KG1 (cell line): ENCODE data around the gene PCDHA8.
"Not testable (repeated sequence)": the region's sequence is repeated elsewhere in the genome, so short reads cannot be mapped to it uniquely, and the experiment has no call there.

Experiments used
- DNase-seq: peaks from one replicate; lab custom pipeline; 2025; lab: John Stamatoyannopoulos, UW

PCDHA8 gene

DNA sequence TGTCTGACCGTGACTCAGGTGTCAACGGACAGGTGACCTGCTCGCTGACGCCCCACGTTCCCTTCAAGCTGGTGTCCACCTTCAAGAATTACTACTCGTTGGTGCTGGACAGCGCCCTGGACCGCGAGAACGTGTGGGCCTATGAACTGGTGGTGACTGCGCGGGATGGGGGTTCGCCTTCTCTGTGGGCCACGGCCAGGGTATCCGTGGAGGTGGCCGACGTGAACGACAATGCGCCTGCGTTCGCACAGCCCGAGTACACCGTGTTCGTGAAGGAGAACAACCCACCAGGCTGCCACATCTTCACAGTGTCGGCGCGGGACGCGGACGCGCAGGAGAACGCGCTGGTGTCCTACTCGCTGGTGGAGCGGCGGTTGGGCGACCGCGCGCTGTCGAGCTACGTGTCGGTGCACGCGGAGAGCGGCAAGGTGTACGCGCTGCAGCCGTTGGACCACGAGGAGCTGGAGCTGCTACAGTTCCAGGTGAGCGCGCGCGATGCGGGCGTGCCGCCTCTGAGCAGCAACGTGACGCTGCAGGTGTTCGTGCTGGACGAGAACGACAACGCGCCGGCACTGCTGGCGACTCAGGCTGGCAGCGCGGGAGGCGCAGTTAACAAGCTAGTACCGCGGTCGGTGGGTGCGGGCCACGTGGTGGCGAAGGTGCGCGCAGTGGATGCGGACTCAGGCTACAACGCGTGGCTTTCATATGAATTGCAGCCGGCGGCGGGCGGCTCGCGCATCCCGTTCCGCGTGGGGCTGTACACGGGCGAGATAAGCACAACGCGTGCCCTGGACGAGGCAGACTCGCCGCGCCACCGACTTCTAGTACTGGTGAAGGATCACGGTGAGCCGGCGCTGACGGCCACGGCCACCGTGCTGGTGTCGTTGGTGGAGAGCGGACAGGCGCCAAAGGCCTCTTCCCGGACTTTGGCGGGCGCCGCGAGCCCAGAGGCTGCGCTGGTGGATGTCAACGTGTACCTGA lies 29.5 kb downstream of the PCDHA8 start:
- DNase-seq = no peak

DNA sequence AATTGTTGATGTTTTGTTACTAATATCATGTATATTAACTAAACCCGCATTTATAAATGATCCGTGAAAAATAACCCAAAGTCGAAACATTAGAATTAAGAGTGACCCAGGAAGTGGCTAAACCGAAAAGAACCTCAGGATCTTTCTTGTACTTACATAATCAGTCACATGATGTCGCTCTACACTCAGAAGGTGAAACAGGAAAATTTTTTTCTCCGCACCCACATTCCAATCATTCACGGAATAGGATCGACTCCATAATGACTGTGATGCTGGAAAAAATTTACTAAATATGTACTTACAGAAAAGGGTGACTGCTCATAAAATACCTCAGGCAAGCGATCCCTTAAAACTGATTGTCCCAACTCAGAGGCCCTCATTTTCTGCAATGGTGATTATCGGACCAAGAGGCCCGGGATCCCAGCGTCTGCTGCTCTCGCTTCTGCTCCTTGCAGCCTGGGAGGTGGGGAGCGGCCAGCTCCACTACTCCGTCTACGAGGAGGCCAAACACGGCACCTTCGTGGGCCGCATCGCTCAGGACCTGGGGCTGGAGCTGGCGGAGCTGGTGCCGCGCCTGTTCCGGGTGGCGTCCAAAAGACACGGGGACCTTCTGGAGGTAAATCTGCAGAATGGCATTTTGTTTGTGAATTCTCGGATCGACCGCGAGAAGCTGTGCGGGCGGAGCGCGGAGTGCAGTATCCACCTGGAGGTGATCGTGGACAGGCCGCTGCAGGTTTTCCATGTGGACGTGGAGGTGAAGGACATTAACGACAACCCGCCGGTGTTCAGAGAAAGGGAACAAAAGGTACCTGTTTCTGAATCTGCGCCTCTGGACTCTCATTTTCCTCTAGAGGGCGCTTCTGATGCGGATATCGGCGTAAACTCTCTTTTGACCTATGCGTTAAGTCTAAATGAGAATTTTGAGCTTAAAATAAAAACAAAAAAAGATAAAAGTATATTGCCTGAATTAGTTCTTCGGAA lies 34.4 kb downstream of the PCDHA8 start, which contains the start of gene PCDHA12:
TSS of gene PCDHA12 (plus strand) at position 224 of the 981 bp plus-strand sequence. CDS start at position 389, 165 bp downstream.
- DNase-seq = no peak

DNA sequence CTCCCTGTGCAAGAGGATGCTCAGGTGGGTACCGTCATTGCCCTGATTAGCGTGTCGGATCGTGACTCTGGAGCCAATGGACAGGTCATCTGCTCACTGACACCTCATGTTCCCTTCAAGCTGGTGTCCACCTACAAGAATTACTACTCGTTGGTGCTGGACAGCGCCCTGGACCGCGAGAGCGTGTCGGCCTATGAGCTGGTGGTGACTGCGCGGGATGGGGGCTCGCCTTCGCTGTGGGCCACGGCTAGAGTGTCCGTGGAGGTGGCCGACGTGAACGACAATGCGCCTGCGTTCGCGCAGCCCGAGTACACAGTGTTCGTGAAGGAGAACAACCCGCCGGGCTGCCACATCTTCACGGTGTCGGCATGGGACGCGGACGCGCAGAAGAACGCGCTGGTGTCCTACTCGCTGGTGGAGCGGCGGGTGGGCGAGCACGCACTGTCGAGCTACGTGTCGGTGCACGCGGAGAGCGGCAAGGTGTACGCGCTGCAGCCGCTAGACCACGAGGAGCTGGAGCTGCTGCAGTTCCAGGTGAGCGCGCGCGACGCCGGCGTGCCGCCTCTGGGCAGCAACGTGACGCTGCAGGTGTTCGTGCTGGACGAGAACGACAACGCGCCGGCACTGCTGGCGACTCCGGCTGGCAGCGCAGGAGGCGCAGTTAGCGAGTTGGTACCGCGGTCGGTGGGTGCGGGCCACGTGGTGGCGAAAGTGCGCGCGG lies 35.7 kb downstream of the PCDHA8 start:
- DNase-seq = not testable (repeated sequence)

DNA sequence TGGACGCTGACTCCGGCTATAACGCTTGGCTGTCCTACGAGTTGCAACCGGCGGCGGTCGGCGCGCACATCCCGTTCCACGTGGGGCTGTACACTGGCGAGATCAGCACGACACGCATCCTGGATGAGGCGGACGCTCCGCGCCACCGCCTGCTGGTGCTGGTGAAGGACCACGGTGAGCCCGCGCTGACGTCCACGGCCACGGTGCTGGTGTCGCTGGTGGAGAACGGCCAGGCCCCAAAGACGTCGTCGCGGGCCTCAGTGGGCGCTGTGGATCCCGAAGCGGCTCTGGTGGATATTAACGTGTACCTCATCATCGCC lies 36.2 kb downstream of the PCDHA8 start:
- DNase-seq = no peak

DNA sequence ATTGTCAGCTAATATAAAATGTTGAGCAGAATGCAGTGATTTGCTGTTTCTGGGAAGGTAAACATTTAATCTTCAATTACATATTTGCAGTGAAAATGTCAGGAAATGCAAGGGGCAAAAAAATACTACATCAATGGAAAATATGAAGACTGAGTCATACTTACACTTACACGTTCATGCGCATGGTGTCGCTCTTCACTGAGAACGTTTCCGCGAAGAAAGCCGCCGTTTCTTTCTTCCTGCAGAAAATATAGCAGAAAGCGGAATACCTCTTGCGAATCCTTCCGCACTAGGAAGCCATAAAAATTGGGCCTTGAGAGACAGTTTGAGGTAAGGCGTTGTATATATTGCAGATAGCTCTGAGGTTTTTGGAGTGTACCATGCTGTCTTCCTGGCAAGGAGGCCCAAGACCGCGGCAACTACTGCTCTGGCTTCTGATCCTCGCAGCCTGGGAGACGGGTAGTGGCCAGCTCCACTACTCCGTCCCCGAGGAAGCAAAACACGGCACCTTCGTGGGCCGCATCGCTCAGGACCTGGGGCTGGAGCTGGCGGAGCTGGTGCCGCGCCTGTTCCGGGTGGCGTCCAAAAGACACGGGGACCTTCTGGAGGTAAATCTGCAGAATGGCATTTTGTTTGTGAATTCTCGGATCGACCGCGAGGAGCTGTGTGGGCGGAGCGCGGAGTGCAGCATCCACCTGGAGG lies 41.1 kb downstream of the PCDHA8 start, which contains the start of gene PCDHA13:
TSS of gene PCDHA13 (plus strand) at position 236 of the 702 bp plus-strand sequence. CDS start at position 381, 145 bp downstream.
- no peak for DNase-seq

DNA sequence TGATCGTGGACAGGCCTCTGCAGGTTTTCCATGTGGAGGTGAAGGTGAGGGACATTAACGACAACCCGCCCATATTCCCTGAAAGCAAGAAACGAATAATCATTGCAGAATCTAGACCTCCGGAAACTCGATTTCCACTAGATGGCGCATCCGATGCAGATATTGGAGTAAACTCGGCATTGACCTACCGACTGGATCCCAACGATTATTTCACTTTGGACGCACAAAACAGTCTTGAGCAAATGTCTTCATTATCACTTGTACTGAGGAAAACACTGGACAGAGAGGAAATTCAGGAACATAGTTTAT lies 41.6 kb downstream of the PCDHA8 start:
- DNase-seq = no peak

DNA sequence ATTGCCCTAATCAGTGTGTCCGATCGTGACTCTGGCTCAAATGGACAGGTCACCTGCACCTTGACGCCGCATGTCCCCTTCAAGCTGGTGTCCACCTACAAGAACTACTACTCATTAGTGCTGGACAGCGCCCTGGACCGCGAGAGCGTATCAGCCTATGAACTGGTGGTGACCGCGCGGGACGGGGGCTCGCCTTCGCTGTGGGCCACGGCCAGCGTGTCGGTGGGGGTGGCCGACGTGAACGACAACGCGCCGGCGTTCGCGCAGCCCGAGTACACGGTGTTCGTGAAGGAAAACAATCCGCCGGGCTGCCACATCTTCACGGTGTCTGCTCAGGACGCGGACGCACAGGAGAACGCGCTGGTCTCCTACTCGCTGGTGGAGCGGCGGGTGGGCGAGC lies 42.4 kb downstream of the PCDHA8 start:
- DNase-seq = no peak

DNA sequence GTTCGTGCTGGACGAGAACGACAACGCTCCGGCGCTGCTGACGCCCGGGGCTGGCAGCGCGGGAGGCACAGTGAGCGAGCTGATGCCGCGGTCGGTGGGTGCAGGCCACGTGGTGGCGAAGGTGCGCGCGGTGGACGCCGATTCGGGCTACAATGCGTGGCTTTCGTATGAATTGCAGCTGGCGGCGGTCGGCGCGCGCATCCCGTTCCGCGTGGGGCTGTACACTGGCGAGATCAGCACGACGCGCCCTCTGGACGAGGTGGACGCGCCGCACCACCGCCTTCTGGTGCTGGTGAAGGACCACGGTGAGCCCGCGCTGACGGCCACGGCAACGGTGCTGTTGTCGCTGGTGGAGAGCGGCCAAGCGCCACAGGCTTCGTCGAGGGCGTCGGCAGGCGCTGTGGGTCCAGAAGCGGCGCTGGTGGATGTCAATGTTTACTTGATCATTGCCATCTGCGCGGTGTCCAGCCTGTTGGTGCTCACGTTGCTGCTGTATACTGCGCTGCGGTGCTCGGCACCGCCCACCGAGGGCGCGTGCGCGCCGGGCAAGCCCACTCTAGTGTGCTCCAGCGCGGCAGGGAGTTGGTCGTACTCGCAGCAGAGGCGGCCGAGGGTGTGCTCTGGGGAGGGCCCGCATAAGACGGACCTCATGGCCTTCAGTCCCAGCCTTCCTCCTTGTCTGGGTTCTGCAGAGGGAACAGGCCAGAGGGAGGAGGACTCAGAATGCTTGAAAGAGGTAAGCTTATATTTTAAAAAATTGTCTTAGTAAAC lies 43.1 kb downstream of the PCDHA8 start:
- no peak for DNase-seq
